HCT116 (cell line): ENCODE results near the gene FBXW2.

Experiments used
- CTCF ChIP-seq, 3 experiments: fragments of 200-600 bp in 1 of 3; sonication (generic) in 1 of 3; IDR thresholded peaks in 2 of 3; conservative IDR thresholded peaks in 1 of 3; 2 replicates each; pipeline ENCODE4 v1.5.1; 2012 to 2017; ENCODE audit warnings: low read depth in 2 of 3, low read length in 2 of 3, antibody characterized with exemption in 1 of 3, borderline replicate concordance in 1 of 3, control low read depth in 1 of 3, mild to moderate bottlenecking in 1 of 3, mixed read lengths in 1 of 3, mixed run types in 1 of 3, moderate library complexity in 1 of 3; ENCODE audit not compliant: insufficient read depth in 1 of 3
- EZH2 ChIP-seq: fragments of 200-600 bp; sonication (generic); IDR thresholded peaks from 2 replicates; pipeline ENCODE4 v1.6.1; 2017; ENCODE audit warnings: antibody characterized with exemption, mixed run types
- JUND ChIP-seq: IDR thresholded peaks from 2 replicates; pipeline ENCODE4 v1.6.1; 2012
- SIN3A ChIP-seq: IDR thresholded peaks from 2 replicates; pipeline ENCODE4 v1.6.1; 2012; ENCODE audit warnings: low read depth

GRCh38 chr9:120780367-120780766, 12.8 kb downstream of the FBXW2 start:
- TF ChIP-seq CTCF (IDR thresholded peaks at IDR 0.05 in 2 of 3, conservative IDR thresholded peaks at IDR 0.05 in 1 of 3; ENCODE audit: borderline replicate concordance in 1 of 3, insufficient read depth in 1 of 3, low read depth in 2 of 3, low read length in 2 of 3) (no peak), SIN3A (no peak), JUND (no peak), EZH2 (no peak)
